DOHH2 (cell line): Measurements from ENCODE around the gene BRK1.
"Not testable (repeated sequence)": the region's sequence is repeated elsewhere in the genome, so short reads cannot be mapped to it uniquely, and the experiment has no call there.

Source experiments
- H3F3A ChIP-seq: fragments of 200-600 bp; sonication (generic), shearing (Covaris generic); 2 replicates; pipeline ENCODE4 v1.6.0; 2016; ENCODE audit warnings: antibody characterized with exemption, mild to moderate bottlenecking; ENCODE audit not compliant: control insufficient read depth, insufficient read depth
- H3K27ac ChIP-seq: fragments of 200-600 bp; sonication (generic); 2 replicates; pipeline ENCODE4 v1.5.1; 2014; ENCODE audit warnings: low read depth, mild to moderate bottlenecking, low read length, moderate library complexity
- H3K27me3 ChIP-seq: fragments of 200-600 bp; sonication (generic); 2 replicates; pipeline ENCODE4 v1.6.1; 2014; ENCODE audit warnings: mild to moderate bottlenecking, low read length, mixed read lengths; ENCODE audit not compliant: control insufficient read depth
- H3K36me3 ChIP-seq: fragments of 200-600 bp; sonication (generic); 2 replicates; pipeline ENCODE4 v1.6.1; 2014; ENCODE audit warnings: mild to moderate bottlenecking, low read length, moderate library complexity, mixed read lengths; ENCODE audit not compliant: control insufficient read depth
- H3K4me1 ChIP-seq: fragments of 200-600 bp; sonication (generic); 2 replicates; pipeline ENCODE4 v1.6.1; 2014; ENCODE audit warnings: mild to moderate bottlenecking, low read length, mixed read lengths; ENCODE audit not compliant: control insufficient read depth
- H3K4me2 ChIP-seq: fragments of 200-600 bp; sonication (generic); 2 replicates; pipeline ENCODE4 v1.6.0; 2014; ENCODE audit warnings: mild to moderate bottlenecking, low read length, moderate library complexity
- H3K4me3 ChIP-seq: fragments of 200-600 bp; sonication (generic); 2 replicates; pipeline ENCODE4 v1.5.1; 2014; ENCODE audit warnings: mild to moderate bottlenecking, low read length, mixed read lengths
- H3K79me2 ChIP-seq: fragments of 200-600 bp; sonication (generic); 2 replicates; pipeline ENCODE4 v1.6.1; 2014; ENCODE audit warnings: mild to moderate bottlenecking, low read length, mixed read lengths; ENCODE audit not compliant: control insufficient read depth
- H3K9me2 ChIP-seq: fragments of 200-600 bp; sonication (generic); replicated peaks from 2 replicates; pipeline ENCODE4 v1.6.1; 2014; ENCODE audit warnings: mild to moderate bottlenecking, low read length, mixed read lengths; ENCODE audit not compliant: control insufficient read depth
- H3K9me3 ChIP-seq: fragments of 200-600 bp; sonication (generic); 2 replicates; pipeline ENCODE4 v1.6.1; 2014; ENCODE audit warnings: antibody characterized with exemption, low read length, mixed read lengths; ENCODE audit not compliant: control insufficient read depth, insufficient read depth
- H4K20me1 ChIP-seq: fragments of 200-600 bp; sonication (generic); 2 replicates; pipeline ENCODE4 v1.6.0; 2014; ENCODE audit warnings: low read depth, mild to moderate bottlenecking, antibody characterized with exemption, low read length, moderate library complexity; ENCODE audit not compliant: control insufficient read depth, insufficient read depth
- EZH2phosphoT487 ChIP-seq: fragments of 200-600 bp; sonication (generic); IDR thresholded peaks from 2 replicates; pipeline ENCODE4 v1.6.1; 2017; ENCODE audit warnings: borderline replicate concordance, mild to moderate bottlenecking, antibody characterized with exemption, low read length, moderate library complexity, mixed read lengths
- TF ChIP-seq, protein P1 (sequence below): fragments of 200-600 bp; sonication (generic); IDR thresholded peaks from one replicate; pipeline ENCODE4 v1.5.1; 2014; ENCODE audit warnings: antibody characterized with exemption, mild to moderate bottlenecking, low read depth, low read length; ENCODE audit not compliant: poor library complexity, severe bottlenecking

Gene BRK1

DNA sequence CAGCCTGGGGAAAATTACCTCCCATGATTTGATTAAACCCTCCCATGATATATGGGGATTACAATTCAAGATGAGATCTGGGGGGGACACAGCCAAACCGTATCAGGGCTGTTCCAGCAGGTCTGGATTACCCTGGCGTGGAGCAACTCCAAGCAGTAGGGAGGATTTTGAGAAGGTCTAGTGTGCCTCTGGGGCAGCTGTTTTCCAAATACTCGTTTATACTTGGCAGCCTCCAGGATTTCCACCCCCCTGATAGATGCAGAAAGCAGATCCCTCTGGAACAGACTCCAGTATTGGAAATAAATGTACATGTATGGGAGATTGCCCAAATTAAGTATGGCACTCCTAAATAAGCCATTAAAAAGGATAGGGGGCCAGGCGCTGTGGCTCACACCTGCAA, 41.6 kb downstream of the BRK1 start:
- no peak for TF ChIP-seq EZH2phosphoT487
- TF ChIP-seq, protein P1, sequence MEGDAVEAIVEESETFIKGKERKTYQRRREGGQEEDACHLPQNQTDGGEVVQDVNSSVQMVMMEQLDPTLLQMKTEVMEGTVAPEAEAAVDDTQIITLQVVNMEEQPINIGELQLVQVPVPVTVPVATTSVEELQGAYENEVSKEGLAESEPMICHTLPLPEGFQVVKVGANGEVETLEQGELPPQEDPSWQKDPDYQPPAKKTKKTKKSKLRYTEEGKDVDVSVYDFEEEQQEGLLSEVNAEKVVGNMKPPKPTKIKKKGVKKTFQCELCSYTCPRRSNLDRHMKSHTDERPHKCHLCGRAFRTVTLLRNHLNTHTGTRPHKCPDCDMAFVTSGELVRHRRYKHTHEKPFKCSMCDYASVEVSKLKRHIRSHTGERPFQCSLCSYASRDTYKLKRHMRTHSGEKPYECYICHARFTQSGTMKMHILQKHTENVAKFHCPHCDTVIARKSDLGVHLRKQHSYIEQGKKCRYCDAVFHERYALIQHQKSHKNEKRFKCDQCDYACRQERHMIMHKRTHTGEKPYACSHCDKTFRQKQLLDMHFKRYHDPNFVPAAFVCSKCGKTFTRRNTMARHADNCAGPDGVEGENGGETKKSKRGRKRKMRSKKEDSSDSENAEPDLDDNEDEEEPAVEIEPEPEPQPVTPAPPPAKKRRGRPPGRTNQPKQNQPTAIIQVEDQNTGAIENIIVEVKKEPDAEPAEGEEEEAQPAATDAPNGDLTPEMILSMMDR = no peak
- no peaks in the 10 kb centered on the region for H3K9me2 ChIP-seq
- no peak overlapping the region for H3K4me2 ChIP-seq
- H3K4me1 ChIP-seq = no peaks in the 10 kb centered on the region
- no peak overlapping the region for H3K4me3 ChIP-seq
- no peaks in the 10 kb centered on the region for H3K9me3 ChIP-seq
- no peak overlapping the region for H3K27ac ChIP-seq
- peaks cover 17% of the 10 kb centered on the region for H3K36me3 ChIP-seq
- H3K79me2 ChIP-seq = no peaks in the 10 kb centered on the region
- no peaks in the 10 kb centered on the region for H3K27me3 ChIP-seq
- H4K20me1 ChIP-seq = no peaks in the 10 kb centered on the region
- H3F3A ChIP-seq = peaks cover 25% of the 10 kb centered on the region

DNA sequence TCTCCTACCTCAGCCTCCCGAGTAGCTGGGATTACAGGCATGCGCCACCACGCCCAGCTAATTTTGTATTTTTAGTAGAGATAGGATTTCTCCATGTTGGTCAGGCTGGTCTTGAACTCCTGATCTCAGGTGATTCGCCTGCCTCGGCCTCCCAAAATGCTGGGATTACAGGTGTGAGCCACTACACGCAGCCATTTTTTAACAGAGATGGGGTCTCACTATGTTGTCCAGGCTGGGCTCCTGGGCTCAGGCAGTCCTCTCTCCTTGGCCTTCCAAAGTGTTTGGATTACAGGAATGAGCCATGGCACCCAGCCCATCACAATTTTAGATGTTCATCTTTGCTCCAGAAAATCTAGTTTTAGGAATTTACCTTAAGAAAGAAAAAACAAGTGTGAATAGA, 43.1 kb downstream of the BRK1 start:
- not testable (repeated sequence) for H3K27ac ChIP-seq, H4K20me1 ChIP-seq, H3K4me2 ChIP-seq, H3K27me3 ChIP-seq, H3K79me2 ChIP-seq, H3K4me3 ChIP-seq, H3K4me1 ChIP-seq, H3K36me3 ChIP-seq, H3K9me2 ChIP-seq, H3K9me3 ChIP-seq
- peaks cover 26% of the 10 kb centered on the region for H3F3A ChIP-seq

DNA sequence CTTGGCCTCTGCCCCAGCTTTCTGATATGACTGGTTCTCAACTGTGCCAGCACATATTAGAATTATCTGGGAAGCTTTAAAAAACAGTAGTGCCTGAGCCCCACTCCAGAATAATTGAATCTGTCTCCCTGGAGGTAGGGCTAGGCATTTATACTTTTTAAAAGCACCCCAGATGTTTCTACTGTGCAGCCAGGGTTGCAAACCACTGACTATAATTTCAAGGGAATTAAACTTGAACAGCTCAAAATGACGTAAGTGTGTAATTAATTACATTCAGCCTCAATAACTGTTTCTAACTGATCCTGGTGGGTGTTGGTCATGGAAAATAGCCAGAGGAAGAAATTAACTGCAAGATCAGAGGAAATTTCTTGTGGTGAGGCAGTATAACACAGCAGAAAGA, 44.9 kb downstream of the BRK1 start:
- H3K36me3 ChIP-seq = no peaks in the 10 kb centered on the region; the same call in 1 of the 2 replicates
- H3K4me1 ChIP-seq = peaks cover 7% of the 10 kb centered on the region
- no peaks in the 10 kb centered on the region for H3K9me3 ChIP-seq
- no peak overlapping the region for H3K4me2 ChIP-seq
- H3K9me2 ChIP-seq = no peaks in the 10 kb centered on the region
- no peaks in the 10 kb centered on the region for H4K20me1 ChIP-seq
- TF ChIP-seq, protein P1 = no peak
- TF ChIP-seq EZH2phosphoT487 = no peak
- peaks cover 6% of the 10 kb centered on the region for H3K79me2 ChIP-seq
- no peaks in the 10 kb centered on the region for H3K27me3 ChIP-seq
- H3K27ac ChIP-seq = no peak overlapping the region
- H3F3A ChIP-seq = peaks cover 13% of the 10 kb centered on the region; the same call in 1 of the 2 replicates
- H3K4me3 ChIP-seq = no peak overlapping the region

DNA sequence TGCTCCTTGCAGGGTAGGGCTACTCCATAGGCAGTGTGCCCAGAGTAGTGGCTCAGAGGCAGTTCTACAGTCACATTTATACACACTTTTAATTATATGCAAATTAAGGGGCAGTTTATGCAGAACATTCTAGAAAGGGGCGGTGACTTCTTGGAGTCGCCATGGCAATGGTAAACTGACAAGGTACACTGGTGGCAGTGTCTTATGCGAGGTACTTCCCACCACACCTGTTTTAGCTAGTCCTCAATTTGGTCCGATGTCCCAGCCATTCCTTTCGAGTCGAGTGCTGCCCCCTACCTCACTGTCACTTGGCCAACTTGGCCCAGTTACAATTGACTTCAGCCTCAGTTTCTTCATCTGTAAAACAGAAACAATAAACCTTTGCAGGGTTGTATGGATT, 45.5 kb downstream of the BRK1 start:
- no peak overlapping the region for H3K4me2 ChIP-seq
- H3K27me3 ChIP-seq = no peaks in the 10 kb centered on the region
- peaks cover 9% of the 10 kb centered on the region for H3F3A ChIP-seq
- no peaks in the 10 kb centered on the region for H3K9me3 ChIP-seq
- no peak overlapping the region for H3K27ac ChIP-seq
- TF ChIP-seq, protein P1 = peak; percentile 30
- no peak for TF ChIP-seq EZH2phosphoT487
- H3K4me3 ChIP-seq = no peak overlapping the region
- H3K79me2 ChIP-seq = peaks cover 11% of the 10 kb centered on the region
- H3K9me2 ChIP-seq = no peaks in the 10 kb centered on the region
- H3K4me1 ChIP-seq = peaks cover 9% of the 10 kb centered on the region
- no peaks in the 10 kb centered on the region for H4K20me1 ChIP-seq
- H3K36me3 ChIP-seq = no peaks in the 10 kb centered on the region; the same call in 1 of the 2 replicates
